Renal cortex interstitium (tissue), 11 donors: Measurements from ENCODE around the gene NCAM1. TPM values are rescaled to one million over a fixed set of nuclear protein-coding genes. Genes with fewer than 3 reads are reported as not detected.

Source experiments
- DNase-seq, 11 donors: peaks; one replicate each; pipeline ENCODE4 v3.0.0-alpha.2; 2013; ENCODE audit warnings: low read depth in 9 of 11, low spot score in 4 of 11; ENCODE audit errors: extremely low read depth in 1 of 11
- polyA plus RNA-seq, 3 donors: library from polyadenylated mRNA; unstranded; fragments of 120-200 nt; gene quantifications; one replicate each; pipeline ENCODE4 v1.2.1, GENCODE V29; 2013; ENCODE audit not compliant: insufficient read length in 3 of 3

The NCAM1 gene
- polyA plus RNA-seq, 3 donors = 72.5 to 88.0 (median 83.2) TPM

DNA sequence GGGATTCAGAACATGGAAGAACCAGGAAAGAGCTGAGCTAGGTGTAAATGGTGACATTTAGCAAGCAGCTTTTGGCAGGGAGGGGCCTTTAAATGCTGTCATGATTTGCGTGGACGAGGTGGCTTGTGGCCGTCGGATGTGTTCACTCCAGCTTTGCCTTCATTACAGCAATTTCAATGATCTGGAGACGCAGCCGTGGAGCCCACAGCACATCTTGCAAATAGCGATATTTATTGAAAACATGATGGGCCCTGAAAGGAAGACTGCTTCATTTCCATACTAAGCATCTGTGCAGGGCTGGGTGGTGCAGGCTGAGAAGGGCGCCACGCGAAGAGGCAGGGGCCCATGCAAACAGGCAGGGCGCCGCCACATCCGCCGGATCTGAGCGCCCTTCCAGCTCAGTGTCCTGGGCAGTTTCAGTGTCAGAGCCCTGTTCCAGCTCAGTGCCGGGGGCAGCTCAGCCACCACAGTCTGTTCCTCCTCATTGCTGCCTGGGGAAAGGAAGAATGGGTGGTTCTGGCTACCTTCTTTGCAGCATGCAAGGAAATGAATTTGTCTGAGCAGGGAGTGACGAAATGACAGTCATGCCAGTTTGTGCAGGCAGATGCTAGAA, 242.0 kb downstream of the NCAM1 start:
- DNase-seq = no peak

DNA sequence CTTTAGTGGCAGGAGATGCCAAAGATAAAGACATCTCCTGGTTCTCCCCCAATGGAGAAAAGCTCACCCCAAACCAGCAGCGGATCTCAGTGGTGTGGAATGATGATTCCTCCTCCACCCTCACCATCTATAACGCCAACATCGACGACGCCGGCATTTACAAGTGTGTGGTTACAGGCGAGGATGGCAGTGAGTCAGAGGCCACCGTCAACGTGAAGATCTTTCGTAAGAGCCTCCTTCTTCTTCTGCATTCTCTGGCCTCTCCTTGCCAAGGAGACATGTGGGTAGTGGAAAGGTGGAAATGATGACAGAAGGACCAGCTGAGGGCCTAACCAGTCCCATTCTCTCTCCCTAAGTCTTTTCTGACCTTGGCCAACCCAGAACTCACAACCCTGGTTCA, 243.1 kb downstream of the NCAM1 start:
- no peak for DNase-seq

DNA sequence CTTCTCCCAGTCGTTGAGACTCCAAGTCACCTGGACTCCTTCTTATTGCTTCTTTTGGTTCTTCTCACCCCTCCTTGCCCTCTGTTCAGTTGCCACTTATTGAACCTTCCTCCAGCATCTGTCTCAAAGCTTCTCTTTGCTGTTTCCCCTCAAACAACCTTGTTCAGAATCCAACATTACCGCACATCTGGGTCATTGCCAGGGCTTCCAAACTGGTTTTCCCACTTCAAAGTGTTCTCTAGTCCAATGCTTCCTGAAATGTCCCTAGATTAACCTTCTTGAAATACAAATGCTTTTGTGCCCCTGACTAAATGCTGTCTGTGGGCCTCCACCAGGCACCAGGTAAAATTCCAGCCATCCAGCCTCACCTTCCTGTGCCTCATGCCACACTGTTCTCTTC, 252.3 kb downstream of the NCAM1 start:
- DNase-seq = no peak

DNA sequence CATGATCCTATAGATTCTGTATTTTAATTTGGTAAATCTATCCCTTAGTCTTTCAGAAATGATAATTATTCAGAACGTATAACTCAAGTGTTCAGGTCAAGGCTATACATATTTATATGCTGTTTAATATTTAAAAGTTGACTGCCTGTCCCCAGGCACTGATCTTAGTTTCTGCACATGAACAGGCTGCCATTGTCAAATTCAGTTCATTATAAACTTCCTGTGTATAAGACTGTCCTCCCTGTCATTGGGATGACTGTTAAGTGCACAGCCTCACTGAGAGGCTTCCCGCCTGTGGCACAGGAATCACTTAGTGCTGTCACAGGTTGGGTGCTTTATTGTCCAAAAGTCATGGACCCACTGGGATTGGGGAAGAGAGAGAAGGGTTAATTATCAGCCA, 261.0 kb downstream of the NCAM1 start:
- no peak for DNase-seq

DNA sequence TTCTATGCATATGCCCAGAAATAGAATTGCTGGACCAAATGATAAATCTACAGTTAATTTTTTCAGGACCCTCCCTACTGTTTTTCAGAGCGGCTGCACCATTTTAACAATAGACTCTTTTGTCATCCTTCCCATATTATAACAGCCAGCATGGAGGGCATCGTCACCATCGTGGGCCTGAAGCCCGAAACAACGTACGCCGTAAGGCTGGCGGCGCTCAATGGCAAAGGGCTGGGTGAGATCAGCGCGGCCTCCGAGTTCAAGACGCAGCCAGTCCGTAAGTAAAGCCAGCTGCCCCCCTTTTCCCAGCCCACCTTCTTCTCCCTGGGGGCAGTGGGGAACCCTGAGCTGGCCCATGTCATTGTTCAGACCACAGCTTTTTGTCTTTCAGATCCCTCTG, 273.7 kb downstream of the NCAM1 start:
- DNase-seq = no peak

DNA sequence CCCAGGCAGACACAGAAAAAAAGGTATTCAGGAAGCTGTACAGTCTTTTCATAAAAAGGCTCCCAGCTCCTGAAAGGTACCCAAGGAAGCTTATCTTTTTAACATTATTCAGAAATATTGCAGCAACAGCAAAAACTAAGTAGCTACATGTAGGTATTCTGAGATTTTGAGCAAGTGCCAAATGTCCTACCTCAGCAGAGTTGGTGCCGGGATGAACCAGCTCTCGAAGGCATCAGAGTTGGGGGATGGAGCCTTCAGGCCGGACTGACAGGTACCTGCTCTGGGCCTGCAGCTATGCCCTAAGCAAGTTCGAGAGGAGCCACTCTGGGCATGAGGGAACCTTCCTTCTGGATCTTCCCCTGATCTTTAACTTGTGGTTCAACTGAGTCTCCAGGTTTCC, 276.0 kb downstream of the NCAM1 start:
- DNase-seq = no peak

DNA sequence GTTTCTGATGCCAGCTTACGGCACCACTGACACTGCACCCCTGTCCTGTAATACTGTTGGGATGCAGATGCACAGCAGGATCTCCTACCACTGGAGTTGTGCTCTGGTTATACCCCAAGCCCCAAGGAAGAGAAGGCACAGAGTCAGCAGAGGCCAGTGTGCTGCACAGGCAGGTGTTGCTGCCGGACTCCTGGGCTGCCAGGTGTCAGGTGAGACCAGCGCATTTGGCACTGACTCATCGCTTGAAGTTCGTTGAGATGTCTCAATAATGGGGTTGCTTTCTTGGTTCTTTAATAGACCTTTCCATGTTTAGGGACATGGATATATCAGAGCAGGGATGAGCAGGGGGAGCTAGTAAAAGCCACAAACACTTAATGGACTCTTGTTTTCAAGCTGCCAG, 277.5 kb downstream of the NCAM1 start:
- no peak for DNase-seq

DNA sequence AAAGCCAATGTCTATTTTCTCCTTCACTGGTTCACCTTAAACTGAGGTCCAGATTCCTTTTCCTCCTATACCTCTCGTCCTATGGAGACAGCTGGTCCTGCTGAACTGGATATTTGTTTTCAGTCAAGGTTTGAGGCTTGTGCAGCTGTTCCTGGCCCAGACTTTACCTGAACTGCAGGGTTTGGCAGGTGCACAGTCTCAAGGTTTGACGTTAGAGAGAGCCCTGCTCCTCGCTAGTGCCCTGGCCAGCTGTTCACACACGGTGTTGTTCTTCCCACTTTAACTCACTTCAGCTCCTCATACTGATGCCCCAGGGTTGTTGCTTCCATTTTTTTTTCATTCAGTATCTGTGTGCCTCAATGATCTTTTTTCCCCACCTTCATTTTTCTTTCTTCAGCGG, 279.2 kb downstream of the NCAM1 start:
- DNase-seq = no peak

DNA sequence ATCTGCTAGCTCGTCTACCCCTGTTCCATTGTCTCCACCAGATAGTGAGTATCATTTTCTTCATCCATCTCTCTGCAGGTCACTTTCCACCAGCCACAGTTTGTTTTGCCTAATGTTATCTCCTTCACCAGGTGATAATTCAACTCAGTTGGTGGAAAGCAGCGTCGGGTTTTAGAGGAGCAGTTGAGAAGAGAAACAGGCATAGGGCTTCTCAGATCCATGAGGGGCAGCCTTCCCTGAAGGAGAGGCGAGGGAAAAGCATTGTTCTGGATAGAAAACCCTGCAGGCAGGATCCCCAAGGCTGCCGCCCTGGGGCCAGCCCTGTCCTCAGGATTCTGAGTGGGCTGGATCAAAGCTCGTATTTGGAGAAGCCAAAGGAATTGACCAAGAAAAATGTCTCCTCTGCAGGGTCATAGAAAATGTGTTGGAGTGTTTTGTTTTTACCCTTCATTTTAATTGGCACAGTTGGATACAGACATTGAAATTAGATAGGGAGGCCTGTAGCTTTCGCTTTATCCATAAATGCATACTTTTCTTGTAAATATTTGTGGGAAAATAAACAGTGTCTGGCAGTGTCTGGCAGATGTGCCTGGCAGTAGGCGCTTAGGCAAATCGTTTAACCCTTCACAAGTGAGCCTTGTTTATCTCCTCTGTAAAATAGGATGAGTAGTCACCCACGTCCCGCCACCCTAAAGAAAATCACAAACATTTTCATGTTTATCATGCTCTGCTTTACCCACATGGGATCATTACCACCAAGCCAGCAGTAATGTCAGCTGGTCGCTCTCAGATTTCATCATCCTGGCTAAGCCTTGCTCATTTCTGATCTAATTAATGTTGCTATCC, 279.8 kb downstream of the NCAM1 start:
- no peak for DNase-seq

DNA sequence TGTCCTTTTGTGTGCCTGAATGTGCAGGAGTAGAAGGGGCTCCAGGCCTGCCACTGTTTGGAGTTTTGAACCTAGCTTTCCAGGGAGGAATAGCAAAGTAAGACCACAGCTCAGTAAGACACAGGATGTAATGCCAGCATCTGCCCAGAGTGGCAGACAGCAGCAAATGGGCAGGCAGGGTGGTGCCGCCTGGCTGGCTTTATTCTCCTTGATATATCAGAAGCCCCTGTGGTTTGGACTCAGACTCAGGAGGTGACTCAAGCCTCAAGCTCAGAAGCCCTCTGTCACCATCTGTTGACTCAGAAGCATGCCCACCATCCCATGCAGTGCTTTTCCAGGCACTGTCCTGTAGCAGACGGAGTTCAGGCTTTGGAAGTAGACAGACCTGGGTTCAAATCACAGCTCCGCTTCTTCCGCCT, 280.4 kb downstream of the NCAM1 start:
- no peak for DNase-seq

DNA sequence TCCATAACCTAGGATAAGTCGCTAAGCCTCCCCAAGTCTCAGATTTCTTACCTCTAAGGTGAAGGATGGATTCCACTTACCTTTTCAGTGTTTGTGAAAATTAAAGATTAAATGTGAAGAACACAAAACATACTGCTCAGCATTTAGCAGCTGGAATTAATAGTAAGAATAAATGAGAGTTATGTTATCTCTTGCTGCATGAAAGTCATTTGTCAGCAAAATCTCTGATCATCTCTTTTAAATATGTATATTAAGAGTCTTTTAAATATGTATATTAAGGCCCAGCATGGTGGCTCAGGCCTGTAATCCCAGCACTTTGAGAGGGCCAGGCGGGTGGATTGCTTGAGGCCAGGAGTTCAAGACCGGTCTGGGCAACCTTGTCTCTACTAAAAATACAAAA, 280.8 kb downstream of the NCAM1 start:
- DNase-seq = no peak

DNA sequence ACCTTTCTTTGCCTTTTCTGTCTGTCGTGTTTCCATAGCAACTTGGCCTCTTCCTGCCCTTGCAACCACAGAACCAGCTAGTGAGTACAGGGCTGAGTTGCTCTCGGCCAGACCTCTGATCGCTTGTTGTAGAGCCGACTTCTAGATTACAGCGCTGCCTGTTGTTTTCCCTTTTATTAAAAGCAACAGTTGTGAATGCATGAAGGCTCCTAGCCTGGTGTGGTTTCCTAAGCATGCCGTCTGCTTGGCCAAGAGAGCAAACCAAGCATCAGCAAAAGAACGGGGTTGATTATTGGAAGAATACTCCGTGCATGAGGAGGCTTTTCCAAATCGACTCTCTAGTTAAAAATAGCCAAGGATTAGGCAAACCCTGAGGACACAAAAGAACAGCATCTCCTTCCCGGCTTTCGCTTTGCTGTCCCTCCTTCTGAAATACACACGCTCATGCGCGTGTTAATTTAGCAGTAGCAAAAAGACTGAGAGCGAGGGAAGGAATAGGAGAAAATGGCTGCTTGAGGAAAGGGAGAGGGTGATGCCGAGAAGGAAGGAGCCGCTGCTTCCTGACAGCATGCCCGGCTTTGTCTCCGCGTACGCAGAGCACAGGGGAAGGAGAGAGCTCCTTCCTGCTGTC, 281.7 kb downstream of the NCAM1 start:
- DNase-seq = peak in 3 of 11 donors; percentile 13 to 40 (median 37)

DNA sequence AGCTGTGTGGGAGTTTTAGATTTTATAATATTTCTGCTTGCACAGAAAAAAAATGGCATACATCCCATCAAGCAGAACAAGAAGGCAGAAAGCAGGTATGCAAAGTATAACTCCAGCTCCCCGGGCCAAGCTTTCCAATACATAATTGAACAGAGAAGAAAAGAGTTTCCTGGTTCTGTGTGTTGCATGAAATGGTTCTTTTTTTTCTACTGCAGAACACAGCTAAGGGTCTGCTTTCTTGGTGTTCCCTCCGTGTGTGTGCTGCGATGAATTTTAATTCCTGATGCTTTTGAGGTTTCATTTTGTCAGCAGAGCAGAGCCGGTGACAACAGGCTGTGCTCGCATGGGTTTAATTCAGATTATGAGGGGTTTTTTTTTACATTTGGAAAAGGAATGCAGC, 282.5 kb downstream of the NCAM1 start:
- DNase-seq = no peak

DNA sequence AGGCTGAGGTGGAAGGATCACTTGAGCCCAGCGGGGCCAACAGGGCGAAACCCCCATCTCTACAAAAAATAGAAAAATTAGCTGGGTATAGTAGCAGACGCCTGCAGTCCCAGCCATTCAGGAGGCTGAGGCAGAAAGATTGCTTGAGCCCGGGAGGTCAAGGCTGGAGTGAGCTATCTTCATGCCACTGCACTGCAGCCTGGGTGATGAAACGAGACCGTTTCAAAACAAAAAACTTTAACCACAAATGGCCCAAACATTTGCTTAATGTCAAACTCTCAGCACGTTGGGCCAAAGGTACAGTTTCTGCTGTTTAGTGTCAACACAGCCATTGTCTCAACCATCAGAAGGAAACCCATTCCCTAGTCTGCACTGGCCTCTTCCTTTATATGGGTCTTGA, 284.0 kb downstream of the NCAM1 start:
- DNase-seq = no peak

DNA sequence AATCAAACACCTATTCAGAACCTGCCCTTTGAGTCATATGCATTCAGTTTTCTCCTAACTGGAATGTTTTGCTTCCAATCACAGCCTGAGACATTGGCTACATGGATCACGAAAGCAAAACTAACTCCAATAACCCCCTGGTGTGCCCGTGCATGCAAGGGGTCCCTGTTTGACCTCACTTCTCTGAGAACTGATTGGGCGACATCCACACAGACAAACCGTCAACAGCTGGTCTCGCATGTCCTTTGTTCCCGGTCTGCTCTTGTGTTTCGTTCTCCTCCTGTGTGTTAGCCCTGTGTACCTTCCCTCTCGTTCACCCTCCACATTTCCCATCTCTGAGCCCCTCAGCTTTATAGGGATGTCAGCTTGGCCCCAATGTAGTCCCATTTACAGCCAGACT, 286.0 kb downstream of the NCAM1 start:
- no peak for DNase-seq

DNA sequence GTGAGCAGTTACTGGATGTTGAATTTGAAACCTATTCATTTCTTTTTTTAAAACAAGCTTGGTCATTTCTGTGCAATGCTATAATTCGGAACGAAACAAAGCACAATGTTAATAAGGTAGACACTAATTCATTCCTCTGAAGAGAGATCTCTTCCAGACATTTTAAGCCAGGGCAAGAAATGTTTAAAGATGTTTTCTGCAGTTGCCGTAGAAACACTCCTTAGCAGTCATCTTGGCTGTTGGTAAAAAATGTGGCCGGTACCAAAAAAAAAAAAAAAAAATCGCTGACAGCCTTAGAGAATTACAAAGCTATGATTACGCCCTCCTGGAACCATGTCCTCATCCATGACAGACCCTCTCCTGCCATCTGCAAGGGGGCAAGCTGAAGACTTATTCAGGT, 286.7 kb downstream of the NCAM1 start:
- DNase-seq = no peak

DNA sequence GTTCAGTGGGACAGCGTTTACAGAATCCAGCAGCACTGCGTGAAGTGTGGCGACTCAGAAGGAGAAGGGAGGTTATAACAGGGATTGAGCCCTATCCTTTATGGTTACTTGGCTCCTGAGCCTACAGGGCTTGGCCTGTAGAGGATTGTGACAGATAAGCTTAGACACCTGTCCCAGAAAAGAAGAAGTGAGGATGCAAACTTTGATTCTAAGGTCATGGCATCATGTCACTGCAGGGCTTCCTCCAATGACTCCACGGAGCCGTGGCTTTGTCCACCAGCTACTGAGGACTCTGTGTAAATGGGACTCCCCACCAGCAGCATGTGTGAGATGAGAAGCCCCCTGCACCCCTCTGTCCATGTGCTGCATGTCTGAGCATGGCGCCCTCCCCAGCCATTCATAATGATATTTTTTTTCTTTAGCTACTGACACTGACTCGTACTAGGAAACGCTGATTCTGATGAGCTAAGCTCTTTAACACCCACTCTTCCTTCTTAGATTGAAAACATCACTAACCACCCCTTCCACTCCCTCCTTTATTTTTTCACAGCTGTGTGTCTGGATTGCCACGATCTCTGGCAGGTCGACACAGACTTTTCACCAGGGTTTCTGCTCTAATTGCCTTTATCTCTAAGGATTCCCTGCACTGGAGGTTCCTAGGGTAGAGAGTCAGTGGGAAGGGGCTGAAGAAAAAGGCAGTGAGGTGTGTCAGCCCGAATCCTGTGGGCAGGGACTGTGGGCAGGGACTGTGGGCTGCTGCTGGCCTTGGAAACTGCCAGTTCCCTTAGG, 287.7 kb downstream of the NCAM1 start:
- DNase-seq = no peak

DNA sequence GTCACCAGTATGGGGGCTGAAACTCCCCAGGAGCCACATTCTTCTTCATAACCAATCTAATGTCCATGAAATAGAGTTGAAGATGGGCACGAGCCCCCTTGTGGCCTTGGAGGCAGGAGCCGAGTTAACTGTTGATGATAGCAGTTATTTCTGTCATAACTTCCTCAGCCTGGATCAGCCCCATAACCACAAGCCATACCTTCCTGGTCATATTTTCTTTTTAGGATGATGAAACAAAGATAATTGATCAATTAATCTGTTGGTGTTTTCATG, 288.2 kb downstream of the NCAM1 start:
- no peak for DNase-seq

DNA sequence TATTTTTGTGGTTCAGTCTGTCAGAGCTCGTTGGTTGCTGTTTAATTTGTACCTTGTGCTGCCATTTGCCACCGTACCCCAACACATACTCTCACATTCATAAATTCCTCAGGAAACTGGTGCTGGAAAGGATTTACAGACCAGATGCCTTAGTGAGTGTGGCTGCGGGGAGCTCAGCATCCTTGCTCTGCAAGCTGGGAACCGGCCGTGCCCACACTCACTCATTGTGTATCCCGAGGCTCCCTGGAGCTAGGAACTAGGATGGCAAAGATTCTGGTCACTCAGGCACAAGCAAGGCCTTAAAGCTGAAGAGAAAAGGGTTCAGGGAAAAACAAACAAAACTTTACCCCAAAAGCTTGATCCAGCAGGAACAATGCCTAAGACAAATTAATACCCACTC, 288.6 kb downstream of the NCAM1 start:
- no peak for DNase-seq

DNA sequence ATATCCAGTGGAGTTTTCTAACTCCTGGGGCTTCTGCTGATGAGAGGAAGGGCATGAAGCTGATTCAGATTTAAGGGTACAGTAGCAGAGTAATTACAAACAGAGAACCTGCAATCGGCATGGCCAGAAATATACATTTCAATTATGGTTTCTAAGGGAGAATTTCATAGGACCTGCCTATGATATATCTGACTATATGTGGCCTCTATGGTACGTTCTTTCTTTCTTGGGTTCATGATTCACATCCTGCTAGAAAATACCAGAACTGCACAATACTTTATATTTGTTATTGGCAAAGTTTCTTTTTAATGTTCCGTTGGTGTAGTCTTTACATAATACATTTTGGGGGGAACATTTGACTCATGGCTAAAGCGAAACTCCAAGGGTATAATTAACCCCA, 290.1 kb downstream of the NCAM1 start:
- DNase-seq = no peak
